Amniotic stem cell (primary cell): ENCODE measurements around the gene ZNF831.

Experiments used
- DNase-seq: peaks from one replicate; lab custom pipeline; 2025; lab: John Stamatoyannopoulos, UW

The ZNF831 gene

DNA sequence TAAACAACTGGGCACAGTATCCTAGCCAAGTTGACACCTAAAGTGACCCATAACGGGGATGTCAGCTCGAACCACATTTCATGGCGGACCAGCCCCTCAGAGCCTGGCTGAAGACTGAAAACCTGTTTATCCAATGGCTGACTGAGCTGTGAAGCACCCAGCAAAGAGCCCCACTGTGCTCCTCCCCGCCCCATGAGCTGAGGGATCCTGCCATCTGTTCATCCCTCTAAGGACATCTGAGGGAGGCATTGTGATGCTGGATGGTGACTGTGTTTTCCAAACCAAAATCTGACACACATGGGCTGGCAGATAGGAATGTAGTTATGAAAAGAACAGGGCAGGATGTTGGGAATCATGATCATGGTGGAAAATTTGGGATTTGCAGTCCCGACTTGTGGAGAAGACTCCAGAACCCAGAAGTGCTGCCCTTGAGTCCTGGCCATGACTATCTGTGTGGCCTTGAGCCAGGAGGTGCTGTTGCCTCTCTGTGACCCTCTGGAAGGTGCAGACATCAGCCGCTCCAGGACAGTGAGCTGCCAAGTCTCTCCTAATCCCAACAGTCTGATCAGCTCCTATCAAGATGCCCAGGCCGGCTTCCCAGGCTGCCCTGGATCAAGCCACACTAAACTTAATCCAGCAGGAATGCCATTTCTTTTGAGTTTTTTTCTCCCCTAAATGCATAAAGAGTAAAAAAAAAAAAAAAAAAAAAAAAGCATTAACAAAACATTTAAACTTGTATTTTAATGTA lies 142.5 kb downstream of the ZNF831 start:
- no peak for DNase-seq

DNA sequence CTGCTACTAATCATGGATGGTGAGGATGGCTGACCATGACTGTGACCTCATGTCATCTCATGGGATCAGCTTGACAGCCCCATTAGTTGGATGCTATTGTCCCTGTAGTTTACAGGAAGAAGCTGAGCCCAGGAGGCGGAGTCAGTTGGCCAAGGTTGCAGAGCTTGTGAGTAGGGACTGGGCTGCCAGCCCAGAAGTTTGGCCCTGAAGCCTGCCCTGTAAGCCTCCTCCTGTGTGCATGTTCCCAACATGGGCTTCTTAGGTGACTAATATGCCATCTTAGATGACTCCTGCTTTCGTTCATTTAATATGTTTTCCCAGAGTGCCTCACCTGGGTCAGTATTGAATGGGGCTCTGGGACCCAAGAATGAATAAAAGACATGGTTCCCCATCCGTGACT lies 143.6 kb downstream of the ZNF831 start:
- no peak for DNase-seq
